RKO (cell line): ENCODE data around the gene RGS17.
"Not testable (repeated sequence)": the region's sequence is repeated elsewhere in the genome, so short reads cannot be mapped to it uniquely, and the experiment has no call there.

ENCODE experiments used
- DNase-seq: peaks from one replicate; pipeline ENCODE4 v3.0.0-alpha.2; 2016; ENCODE audit warnings: low spot score

The RGS17 gene

GRCh38 chr6:153131037-153131981 lies at the start of gene RGS17:
TSS of gene RGS17 (minus strand) at chr6:153131282. CDS start at chr6:153044018, 87,264 bp downstream.
- no peak for DNase-seq

GRCh38 chr6:153172815-153173214 lies 41.7 kb upstream of the RGS17 start:
- DNase-seq, result no peak

- peak; percentile 38 for DNase-seq
These were observed 39.4 kb upstream of the RGS17 start for GRCh38 chr6:153170511-153170910.

DNA sequence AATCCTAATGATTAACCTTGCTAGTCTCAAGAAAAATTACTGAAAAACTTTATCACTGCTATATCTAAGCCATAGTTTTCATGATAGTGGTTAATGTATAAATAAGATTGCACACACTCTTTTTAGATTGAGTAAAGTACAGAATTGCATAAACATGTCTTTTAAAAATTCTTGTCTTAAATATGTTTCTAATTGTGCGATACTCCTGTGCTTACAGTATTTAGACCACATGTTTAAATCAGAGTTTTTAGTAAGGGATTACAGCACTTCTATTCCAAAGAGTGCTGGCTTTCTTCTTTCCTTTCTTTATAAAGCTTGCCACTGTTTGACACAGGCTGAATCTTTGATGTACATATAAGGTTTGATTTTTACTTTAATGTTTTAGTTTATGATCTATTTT lies 36.8 kb upstream of the RGS17 start:
- no peak for DNase-seq

- peak; percentile 92 for DNase-seq
These were observed 36.2 kb upstream of the RGS17 start for GRCh38 chr6:153167061-153167891.

DNA sequence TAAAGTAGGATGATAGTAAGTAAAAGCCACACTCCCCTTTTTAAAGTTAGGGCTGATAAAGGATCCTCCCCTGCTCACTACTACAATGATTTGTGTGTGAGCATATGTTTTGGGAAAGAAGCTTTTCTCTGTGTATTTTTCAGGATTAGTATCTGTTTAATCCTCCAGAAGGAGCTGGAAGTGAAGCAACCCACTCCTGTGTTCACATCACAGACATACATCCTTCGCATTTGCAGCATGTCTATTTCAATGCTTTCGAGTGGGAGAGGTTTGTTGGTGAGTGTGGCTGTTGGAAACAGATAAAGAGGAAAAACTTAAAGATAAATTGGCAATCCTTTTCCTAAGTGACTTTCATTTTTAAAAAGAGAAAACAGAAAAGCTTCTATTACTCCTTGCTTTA lies 31.6 kb upstream of the RGS17 start:
- no peak for DNase-seq

DNA sequence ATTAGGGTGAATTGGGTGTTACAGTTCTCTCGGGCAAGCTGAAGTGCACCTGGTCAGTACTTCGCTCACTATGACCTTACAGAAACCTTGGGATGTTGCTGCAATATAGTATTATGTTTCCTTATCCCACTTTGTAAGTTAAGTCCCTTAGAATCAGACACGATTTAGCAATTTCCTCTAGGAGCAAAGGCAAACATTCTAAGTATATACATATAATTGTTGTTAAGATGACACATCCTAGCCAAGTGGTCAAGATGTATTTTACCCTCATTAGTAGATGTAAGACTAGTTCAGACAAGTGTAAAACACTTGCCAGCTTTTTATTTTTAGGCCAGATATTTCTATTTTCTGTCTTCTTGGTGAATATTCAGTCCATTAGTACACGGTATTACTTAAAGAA lies 31.1 kb upstream of the RGS17 start:
- DNase-seq, result no peak

GRCh38 chr6:153160221-153160620 lies 29.1 kb upstream of the RGS17 start:
- DNase-seq, result no peak

GRCh38 chr6:153150752-153151440 lies 19.8 kb upstream of the RGS17 start:
- DNase-seq, result no peak

GRCh38 chr6:153150371-153150751 lies 19.3 kb upstream of the RGS17 start:
- no peak for DNase-seq

DNA sequence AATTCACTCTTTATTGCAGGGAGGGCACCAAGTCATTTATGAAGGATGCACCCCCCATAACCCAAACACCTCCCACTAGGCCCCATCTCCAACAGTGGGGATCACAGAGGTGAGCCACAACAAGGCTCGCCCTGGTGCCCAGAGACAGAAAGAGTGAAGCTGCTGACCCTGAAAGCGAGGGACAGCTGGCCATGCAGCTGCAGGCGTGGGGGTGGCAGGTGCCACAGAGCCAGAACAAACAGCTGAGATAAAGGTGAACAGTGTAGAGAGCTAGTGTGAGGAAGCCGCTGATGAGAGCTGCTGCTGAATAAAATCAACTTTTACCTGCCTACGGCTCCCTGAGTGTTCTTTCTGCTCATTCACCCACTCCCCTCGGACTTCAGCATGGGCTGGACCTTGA lies 18.8 kb upstream of the RGS17 start:
- no peak for DNase-seq

- DNase-seq, result no peak
These were observed 15.3 kb upstream of the RGS17 start for GRCh38 chr6:153146413-153146812.

GRCh38 chr6:153145591-153145990 lies 14.5 kb upstream of the RGS17 start:
- DNase-seq, result no peak

DNA sequence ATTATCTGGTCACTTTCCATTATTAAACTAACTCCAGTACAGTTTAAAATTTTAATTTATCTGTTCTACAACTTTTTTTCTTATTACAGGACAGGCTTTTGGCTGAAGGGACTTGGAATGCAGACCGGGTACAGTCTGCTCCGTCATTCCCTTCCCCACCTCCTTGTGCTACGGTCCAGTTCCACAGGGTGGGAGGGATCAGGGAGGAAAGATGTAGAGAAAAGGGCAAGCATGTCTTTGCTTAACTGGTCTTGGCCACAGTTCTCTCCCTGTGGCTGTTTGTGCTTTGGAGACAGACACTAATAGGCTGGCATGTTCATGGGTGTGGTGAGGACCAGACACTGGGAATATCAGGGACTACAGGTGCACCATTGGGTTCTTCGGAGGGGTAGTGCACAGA lies 12.1 kb upstream of the RGS17 start:
- DNase-seq, result no peak

DNA sequence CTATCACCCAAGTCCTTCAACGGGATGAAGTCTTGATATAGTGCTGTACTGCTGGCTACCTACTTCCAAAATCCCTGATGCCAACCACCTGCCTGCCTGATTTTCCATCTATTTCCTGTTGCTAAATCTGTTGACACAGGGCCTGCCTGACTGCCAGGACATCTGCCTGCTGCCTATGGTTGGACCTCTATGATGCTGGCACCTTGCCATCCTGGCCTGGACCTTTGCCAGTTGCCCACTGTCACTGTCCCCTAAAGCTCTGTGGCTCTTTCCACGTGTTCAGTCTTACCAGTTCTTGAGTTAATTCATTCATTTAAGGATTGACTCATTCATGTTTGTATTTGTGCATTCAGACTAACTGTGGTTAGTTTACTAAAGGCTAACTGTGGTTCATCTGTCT lies 9.2 kb upstream of the RGS17 start:
- no peak for DNase-seq

DNA sequence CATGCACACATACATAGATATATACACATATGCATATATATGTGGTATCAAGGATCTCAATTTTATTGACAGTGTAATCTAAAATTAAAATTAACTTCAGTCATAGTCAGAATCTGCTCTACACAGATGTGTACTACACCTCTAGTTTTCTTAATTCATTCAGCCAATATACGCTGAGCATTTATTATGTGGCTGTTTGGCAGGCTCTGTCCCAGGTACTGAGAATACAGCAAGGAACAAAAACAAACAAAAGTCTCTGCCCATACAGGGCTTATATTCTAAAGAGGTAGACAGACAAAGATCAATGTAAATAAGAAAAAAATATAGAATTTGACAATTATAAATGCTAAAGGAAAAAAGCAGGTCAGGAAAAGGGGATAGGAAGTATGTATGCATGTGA lies 7.8 kb upstream of the RGS17 start:
- no peak for DNase-seq

DNA sequence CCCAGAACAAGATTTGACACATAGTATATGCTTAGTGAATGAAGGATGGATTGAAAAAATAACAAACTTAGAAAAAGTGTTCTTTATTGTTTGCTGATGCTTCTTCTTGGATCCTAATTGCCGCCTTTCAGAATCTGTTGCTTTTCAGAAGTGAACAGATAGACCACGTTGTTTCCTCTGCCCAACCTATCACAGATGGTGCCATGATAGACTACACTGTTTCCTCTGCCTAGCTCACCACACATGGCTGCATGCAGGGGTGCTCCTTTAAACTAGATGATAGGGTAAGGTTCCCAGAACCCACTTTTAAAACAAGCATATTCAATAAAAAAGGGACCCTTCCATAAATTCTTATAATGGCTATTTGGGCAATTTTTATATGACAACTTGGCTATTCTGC lies 4.6 kb upstream of the RGS17 start:
- no peak for DNase-seq

DNA sequence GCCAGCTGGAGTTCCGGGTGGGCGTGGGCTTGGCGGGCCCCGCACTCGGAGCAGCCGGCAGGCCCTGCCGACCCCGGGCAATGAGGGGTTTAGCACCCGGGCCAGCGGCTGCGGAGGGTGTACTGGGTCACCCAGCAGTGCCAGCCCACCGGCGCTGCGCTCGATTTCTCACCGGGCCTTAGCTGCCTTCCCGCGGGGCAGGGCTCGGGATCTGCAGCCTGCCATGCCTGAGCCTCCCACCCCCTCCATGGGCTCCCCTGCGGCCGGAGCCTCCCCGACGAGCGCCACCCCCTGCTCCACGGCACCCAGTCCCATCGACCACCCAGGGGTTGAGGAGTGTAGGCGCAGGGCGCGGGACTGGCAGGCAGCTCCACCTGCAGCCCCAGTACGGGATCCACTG lies 2.6 kb upstream of the RGS17 start:
- DNase-seq, result not testable (repeated sequence)

- no peak for DNase-seq
These were observed 506 bp downstream of the RGS17 start for GRCh38 chr6:153130515-153131036.

DNA sequence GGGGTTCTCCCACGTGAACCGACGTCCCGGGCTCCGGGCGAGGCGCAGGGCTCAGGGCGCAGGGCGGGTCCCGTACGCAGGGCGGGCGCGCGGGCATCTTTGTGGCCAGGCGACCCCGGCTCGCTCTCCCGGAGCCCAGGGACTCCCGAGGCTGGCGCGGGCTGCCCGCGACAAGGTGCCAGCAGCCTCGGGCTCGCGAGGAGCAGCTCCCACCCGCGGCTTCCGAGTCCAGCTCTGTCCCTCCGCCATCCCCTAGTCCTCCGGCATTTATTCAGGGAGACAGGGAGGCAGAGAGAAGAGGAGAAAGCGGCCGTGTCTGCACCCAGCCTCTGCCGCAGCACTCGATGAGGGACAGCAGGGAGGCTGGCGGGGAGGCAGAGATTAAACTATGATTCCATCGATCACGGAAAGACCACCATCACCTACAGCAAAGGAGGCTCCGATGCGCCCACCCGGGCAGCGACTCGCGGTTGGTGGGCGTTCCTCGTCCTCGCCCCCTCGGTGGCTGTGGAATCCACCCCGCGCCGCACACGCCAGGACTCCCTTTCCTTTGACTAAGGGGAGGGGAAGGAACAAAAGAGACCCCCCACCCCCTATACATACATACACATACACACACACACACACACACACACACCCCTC lies 1.1 kb downstream of the RGS17 start:
- no peak for DNase-seq

DNA sequence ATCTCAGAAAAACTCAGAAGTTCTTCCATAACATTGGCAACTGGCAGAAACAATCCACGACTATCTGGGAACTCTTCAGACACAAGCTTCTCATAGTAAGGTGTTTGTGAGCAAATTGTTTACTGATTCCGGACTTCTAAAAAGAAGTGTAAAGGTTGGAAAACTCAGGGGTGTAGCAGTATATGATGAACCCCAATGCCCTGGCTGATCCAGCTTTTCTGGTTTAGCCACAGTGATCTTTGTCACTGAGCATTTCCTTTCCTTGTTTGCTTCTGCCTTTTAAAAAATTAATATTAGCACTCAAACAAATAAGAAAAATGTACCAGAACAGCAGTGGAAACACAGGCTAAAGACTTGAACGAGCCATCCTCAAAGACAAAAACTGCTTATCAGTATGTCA lies 4.9 kb downstream of the RGS17 start:
- DNase-seq, result no peak

GRCh38 chr6:153125032-153125431 lies 6.0 kb downstream of the RGS17 start:
- DNase-seq, result no peak
